GM18507 (cell line): ENCODE measurements around the gene TSFM.

ENCODE experiments used
- DNase-seq: peaks from one replicate; pipeline ENCODE4 v3.0.0; 2011; ENCODE audit warnings: low read depth; ENCODE audit not compliant: insufficient read length; ENCODE audit errors: extremely low spot score
- FAIRE-seq: peaks from 2 replicates; lab custom pipeline; 2011; peaks lifted over from hg19 to GRCh38; lab: Jason Lieb, UNC

TSFM gene

DNA sequence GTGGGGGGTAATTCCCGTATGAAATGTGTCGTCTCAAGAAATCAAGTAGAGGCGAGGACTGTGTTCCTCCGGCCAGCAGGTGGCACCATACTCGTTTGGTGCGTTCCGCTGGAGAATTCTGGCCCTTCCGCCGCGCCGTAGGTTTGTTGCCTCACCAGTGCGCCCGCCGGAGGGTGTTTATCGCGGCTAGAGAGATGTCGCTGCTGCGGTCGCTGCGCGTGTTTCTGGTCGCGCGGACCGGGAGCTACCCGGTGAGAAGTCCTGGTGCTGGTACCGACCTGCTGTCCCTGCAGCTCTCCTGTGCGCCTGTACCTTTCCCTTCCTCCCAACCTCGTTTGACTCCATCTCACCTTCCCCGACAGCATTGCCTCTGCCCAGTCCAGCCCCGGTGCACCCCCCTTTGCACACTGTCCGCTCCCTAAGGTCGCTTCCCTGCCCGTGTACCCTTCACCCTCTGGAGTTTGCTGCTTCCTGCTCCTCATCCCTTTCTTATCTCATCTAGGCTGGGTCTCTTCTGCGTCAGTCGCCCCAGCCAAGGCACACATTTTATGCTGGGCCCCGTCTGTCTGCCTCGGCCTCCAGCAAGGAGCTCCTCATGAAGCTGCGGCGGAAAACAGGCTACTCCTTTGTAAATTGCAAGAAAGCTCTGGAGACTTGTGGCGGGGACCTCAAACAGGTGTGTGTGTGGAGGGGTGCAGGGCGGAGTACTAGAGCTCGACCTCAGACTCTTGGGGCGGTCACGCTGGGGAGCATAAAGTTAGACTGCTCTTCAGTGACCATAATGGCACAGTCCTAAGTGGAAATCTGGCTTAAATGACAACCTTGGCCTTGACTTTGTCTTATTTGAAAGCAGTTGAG is at the start of gene TSFM:
Gene TSFM, plus strand, starts transcription at position 180 of the 858 bp plus-strand sequence. Its CDS starts 15 bp downstream, at position 195.
- FAIRE-seq (peak; percentile 92), DNase-seq (peak; percentile 85)

DNA sequence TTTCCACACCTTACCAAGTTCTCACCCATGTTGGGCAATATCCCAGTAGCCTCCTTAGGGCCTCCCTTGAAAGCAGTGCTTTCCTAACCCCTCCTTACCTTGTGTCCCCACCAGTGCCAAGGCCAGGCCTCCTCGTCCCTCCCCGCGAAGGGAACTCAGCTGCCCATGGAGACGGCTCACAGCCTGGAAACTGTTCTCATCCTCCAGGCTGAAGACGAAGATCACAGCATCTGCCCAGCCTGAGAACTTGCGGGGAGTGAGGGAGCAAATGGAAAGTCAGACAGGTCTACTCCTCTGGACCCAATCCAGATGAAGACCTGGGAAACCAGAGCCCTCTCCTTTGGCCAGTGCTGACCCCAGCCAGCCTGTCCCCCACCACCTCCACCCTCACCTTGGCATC is 48.7 kb upstream of the TSFM start:
- FAIRE-seq: no peak

DNA sequence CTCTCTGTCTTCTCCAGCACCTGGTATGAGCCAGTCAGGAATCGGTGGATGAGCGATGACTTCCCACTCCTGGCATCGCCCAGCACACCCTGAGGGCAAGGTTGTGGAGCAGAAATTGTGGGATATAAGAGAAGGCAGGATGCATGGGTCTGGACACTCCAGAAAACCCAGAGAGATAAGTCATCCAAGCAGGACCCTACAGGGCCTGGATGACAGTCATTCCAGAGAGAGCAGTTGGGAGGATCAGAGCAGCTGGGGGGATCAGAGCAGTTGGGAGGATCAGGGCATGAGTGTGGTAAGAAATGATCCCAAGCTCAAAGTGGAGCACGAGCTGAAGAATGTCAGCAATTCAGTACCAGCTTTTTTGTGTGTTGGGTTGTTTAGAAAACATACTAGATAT is 48.0 kb upstream of the TSFM start:
- FAIRE-seq (no peak), DNase-seq (no peak)

More for the DNA sequence above, 48.7 kb upstream of the TSFM start:
- DNase-seq: no peak

DNA sequence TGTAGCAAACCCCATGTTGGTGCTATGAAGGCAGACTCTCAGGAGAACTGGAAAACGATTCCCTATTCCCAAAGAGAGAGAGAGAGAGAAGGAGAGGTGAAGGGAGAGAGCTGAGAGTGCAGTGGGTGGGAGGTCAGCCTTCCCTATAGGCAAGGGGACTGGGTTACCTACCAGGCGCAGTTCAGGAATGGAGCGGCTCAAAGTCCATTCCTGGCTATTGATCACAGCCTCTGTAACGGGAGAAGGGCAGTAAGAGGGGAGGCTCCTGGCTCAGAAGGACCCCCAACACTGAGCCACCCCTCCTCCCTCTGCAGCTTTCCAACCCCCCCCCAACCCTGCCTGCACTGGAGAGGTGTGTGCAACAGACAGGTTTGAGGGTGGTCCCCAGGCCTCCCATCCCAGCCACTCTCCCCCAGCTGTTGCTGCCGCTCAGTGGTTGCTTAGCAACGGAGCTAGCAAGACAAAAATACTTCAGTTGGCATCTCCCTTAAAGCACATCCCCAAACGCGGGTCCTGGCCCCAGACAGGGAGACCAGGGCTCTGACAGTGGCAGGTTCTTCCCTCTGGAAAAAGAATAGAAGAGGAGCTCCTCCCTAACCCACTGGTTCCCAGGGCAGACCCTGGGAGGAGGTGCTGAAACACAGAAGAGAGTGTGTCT is 47.3 kb upstream of the TSFM start:
- FAIRE-seq: no peak
- DNase-seq: no peak

DNA sequence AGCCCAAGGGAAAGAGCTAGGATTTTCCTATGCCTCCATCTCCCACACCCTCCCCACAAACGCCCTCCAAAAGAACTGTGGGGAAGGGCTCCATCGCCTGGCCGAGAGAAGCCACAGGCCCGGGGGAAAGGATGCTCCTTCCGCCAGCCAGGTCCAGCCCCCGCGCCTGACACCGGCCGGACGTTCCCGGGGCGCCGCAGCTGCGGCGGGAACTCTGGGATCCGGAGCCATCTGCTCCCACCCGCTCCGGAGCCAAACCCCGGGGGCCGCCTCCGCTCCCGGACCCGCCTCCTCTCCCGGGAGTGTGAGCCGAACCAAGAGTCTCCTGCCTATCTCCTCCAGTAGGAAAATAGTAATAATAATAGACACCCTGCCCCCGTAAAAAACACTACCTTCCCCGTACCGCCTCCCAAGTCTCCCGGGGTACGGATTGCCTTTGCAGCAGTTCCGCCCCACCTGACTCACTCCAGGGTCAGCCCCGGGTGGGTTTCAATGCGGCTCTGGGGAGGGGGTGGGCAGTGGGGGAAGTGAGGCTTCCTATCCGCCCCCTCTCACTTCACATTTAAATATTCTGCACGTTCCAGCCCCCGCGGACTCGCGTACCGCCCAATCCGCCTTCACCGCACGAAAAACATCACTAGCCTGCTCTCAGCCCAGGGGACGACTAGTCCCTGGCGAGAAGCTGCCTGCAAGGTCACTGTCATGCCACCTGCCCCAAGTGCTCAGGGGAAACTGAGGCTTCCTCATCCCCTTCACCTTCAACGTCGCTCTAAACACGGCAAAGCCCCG is 46.4 kb upstream of the TSFM start:
- no peak for FAIRE-seq
- no peak for DNase-seq

DNA sequence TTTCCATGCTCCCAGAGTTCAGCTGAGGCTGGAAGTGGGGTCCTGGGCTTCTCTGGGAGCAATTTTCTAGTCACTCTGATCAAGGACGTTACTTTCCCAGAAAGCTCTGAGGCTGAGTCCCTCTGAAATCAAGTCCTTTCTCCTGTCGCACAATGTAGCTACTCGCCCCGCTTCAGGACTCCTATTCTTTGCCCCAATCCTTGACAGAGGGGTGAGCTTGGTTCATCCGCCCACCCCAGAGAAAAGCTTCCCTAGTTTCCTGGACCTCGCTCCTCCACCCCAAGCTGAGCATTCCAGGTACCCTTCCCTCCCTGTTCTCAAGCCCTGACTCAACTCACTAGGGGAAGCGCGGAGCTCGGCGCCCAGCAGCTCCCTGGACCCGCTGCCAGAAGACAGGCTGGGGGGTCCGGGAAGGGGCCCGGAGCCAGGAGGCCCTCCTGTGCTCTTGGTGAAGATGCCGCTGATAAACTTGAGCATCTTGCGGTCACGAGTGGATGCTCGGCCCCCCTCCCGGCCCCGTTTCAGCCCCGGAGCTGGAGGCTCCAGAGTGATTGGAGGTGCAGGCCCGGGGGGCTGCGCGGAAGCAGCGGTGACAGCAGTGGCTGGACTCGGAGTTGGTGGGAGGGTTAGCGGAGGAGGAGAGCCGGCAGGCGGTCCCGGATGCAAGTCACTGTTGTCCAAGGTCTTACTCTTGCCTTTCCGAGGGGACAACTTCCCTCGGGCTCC is 45.7 kb upstream of the TSFM start:
- FAIRE-seq: no peak
- DNase-seq: no peak

DNA sequence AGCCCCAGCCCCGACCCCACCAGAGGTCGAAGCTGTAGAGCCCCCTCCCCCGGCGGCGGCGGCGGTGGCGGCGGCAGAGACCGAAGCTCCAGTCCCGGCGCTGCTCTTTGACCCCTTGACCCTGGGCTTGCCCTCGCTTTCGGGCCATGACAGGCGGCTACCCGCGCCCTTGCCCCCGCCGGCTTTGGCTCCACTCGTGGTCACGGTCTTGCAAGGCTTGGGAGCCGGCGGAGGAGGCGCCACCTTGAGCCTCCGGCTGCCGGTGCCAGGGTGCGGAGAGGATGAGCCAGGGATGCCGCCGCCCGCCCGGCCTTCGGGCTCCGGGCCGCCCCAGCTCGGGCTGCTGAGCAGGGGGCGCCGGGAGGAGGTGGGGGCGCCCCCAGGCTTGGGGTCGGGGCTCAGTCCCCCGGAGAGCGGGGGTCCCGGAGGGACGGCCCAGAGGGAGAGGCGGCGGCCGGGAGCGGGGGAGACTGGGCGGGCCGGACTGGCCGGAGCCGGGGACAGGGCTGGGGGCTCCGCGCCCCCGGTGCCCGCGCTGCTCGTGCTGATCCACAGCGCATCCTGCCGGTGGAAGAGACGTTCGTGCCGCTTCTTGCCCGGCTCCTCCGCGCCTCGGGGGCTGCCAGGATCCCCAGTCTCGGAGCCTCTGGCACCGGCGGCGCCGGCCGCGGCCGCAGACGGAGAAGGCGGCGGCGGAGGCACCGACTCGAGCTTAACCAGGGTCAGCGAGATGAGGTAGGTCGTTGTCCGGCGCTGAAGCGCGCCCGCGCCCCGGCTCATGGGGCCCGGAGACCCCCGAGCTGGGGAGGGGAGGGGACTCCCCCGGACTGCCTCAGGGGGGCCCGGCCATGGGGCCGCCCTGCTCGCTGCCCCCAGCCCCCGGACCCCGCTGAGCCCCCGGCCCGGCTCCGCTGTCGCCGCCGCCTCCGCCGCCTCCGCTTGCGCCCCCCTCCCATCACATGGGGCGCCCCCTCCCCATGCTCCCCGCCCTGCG is 44.8 kb upstream of the TSFM start:
- no peak for DNase-seq
- FAIRE-seq: no peak

DNA sequence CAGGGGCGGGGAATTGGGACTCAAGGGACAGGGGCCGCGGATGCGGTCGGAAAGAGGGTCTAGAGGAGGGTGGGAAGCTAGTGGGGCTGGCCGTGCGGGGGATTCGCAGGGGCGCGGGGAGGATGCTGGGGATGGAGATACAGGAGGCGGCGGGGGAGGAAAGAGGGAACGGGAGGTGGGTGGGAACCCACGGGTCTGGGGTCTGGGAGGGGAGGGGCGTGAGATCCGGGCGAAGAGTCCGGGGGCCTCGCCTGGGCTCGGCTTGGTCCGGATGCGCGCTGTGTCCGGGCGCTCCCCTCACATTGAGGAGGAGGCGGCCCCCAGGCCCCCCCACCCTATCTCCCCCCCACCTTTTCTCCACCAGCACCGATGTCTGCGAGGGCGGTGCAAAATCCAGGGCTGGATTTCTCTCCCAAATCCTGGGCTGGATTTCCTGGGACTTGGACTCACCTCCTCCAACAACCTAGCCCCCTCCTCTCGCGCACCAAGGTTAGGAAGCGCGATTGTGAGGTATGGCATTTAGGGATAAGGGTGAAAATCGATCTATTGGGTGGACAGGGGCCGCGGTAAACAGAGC is 43.8 kb upstream of the TSFM start, which contains the start of gene AGAP2:
Gene AGAP2, minus strand, starts transcription at position 82 of the 577 bp plus-strand sequence. CDS start 496 bp downstream, outside the sequence.
- DNase-seq: no peak
- no peak for FAIRE-seq

DNA sequence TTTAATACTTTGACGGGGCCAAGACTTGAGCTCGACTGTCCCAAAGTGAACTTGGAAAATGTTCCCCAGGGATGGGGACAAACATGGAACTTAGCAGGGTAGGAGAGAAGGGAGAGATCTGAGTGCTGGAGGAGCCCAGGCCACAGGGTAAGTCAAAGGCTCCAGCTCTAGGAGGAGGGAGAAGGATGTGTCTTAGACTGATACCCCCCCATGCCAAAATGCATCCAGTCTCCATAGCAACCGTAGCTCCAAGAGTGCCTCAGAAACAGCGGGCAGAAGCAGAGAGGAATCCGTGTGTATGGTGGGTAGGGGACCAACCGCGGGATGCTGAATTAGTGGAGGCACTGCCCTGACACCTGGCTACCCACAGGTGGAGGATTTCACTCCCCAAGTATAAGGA is 43.2 kb upstream of the TSFM start:
- no peak for DNase-seq
- FAIRE-seq: no peak

DNA sequence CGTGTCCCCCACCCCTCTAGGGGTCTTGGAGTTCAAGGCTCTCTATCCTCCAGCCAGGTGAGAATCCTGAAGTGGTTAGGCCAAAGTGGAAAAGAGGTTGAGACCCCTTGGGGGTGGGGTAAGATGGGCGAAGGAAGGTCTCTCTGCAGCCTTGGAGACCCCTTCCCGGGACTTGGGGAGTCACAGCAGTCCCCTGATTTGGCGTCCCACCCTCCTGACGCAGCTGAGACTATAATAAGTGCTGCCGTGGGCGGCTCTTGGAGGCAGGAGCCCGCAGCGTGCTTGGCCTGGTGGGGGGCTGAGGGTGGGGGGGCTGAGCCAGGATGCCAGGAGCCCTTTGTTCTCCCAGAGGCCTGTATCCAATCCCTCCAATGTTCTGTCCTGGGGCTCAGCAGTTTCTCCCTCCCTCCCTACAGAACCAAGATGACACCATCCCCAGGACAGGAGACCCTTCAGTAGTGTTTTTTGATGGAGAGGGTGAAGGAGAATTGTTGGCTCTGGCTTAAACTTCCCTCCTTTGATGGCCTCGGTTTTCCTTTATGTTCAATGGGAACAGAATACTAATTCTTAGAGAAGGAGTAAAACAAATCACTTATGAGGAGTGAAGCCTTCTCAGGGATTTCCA is 42.6 kb upstream of the TSFM start:
- FAIRE-seq (no peak), DNase-seq (no peak)

DNA sequence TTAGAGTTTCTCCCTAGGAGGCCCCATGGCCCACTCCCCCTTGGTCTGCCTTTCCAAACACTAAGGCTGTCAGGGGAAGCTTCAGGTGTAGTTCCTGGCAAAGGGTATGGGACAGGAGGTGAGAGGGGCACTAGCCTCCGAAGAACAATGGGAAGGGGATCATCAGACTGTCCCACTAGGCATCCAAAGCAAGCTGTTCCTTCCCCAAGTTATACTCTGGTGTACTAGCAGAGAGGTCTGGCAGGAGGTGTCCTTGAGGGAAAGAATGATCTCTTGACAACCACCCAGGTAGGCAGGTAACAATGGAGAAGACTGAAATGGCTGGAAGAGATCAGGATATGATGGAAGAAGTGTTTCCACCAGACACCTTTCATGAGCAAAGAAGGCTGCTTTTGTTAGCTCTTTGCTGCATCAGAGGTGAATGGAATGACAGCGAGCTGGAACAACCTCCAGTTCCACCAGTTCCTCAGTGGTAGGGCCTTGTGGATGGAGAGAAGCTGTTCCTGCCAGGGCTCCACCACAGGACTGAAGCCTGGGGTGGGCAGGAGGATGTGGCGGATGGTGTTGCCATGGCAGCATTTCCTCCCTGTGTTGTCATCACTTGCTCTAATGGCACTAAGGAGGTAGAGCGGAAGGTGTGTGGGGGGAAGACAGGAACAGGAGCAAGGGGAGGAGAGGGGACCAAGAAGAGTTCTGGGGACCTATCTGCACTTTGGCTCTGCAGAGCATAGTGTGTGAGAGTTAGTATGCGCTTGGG is 41.8 kb upstream of the TSFM start:
- DNase-seq (peak; percentile 65), FAIRE-seq (peak; percentile 81)

DNA sequence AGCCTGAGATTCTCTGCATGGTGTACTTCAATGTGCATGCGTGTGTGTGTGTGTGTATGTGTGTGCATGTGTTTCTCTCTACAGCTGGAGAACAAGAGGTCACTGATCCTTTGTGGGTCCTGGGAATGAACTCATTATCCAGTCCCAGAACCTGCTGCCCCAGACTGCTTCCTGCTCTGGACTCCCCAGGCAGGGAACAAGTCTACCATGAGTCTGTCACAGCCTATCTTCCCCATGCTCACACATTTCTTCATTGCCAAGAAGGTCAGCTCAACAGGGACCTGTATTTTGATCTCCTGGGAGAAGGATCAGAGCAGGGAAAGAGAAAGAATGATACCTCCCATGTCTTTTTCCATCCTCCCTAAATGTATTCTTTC is 41.2 kb upstream of the TSFM start:
- no peak for DNase-seq
- FAIRE-seq: no peak

DNA sequence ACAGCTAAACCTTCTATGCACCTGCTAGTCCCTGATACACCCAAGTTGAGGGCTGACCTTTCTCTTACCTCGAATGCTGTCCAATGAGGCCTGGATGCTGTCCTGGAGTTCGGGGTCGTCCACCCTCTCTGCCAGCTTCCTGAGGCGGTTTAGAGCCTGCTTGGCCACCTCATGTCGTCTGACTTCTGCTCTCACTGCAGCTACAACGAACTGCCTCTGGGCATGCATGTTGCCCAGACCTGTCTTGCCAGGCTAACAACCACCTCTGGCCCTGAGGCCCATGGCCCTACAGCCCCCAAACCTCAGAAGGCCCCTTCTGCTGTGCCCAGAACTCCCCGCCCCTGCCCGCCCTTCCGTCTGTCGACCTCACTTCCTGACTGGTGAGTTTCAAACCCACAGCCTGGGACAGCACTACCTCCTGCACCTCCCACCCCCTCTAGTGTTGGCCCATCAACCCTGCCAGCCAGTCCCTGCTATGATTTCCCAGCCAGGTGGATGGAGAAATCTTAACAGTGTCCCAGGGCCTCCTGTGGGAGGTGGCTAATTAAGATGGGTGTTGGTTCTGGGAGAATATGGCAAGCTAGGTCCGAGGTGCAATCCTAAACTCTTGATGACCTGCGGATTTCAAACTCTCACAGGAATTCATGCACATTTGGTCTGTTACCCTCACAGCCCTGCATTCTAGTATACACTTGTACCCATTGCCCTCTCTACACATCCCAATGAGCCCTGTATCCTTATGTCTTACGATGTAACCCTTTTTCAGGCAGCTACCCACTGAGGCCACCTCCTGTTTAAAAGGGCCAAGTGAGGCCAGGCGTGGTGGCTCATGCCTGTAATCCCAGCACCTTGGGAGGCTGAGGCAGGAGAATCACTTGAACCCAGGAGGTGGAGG is 40.5 kb upstream of the TSFM start:
- peak; percentile 65 for DNase-seq
- FAIRE-seq: peak; percentile 83

DNA sequence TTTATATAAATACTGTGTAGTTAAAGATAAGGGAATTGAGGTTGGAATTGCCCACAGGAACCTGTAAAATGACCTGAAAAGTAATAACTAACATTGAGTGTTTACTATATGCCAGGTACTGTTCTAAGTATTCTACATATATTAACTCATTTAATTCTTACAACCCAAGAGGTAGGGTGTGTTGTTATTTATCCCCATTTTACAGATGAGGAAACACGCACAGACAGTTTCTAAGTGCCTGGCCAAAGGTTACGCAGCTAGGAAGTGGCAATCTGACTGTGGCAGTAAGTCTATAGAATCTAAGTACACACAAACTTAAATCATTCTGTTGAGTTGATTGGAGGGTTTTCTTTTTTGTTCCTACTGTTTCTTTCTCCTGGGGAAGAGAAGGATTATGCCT is 38.8 kb upstream of the TSFM start:
- DNase-seq: no peak
- no peak for FAIRE-seq

DNA sequence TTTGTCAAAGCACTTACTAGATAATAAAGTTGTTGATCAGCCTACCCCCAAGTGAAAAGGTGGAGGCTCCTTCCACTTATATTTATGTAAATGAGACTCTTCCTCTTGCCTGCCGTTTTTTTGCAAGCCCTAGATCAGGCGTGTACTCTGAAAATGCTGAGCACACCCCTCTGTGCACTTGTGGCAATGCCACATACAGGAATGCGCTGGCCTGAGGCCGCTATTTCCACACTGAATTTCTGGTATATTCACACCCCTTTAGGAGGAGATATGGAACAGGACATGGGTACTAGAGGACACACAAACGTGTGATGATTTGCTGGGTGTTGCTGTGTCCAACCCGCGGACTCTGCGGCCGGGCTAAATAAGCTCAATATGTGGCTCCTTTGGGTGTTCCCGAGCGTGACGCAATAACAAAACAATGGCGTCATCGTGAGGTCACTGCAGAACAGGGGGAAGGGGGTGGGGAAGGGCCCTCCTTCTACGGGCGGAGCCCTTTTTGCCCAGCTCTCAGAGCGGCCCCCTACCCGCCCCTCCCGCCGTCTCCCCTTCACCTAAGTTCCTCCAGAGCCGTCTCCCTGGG is 38.3 kb upstream of the TSFM start:
- DNase-seq (no peak), FAIRE-seq (no peak)
